Epidermal melanocyte (primary cell): ENCODE results near the gene MPST.
"Not testable (repeated sequence)": the region's sequence is repeated elsewhere in the genome, so short reads cannot be mapped to it uniquely, and the experiment has no call there.

ENCODE experiments used
- DNase-seq: peaks from one replicate; pipeline ENCODE4 v3.0.0; 2011; ENCODE audit warnings: low spot score; ENCODE audit not compliant: insufficient read length

MPST gene

DNA sequence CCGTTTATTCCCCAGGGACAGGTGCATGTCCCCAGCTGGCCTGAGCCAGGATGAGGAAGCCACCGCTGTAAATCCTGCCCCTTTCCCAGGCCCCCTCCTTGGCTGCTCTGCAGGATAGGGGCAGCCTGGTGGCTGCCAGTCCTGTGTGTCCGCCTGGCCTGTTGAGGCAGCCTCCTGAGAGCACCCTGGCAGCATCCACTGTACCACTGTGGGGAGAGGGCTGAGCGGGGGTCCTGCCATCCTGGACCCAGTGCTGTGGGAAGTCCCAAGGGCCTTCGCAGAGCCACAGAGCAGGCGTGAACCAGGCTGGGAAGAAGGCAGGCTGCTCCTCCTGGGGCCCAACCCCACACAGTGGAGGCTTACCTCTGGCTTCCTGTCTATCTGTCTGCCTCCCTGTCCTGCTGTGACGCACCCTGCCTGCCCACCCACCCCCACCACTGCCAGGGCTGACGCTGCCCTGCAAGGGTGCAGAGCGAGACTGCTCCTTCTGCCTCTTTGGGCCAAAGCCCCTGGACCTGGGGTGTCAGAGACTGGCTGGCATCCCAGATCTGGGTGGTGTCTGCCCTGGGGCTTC, 40.4 kb downstream of the MPST start:
- DNase-seq: no peak

DNA sequence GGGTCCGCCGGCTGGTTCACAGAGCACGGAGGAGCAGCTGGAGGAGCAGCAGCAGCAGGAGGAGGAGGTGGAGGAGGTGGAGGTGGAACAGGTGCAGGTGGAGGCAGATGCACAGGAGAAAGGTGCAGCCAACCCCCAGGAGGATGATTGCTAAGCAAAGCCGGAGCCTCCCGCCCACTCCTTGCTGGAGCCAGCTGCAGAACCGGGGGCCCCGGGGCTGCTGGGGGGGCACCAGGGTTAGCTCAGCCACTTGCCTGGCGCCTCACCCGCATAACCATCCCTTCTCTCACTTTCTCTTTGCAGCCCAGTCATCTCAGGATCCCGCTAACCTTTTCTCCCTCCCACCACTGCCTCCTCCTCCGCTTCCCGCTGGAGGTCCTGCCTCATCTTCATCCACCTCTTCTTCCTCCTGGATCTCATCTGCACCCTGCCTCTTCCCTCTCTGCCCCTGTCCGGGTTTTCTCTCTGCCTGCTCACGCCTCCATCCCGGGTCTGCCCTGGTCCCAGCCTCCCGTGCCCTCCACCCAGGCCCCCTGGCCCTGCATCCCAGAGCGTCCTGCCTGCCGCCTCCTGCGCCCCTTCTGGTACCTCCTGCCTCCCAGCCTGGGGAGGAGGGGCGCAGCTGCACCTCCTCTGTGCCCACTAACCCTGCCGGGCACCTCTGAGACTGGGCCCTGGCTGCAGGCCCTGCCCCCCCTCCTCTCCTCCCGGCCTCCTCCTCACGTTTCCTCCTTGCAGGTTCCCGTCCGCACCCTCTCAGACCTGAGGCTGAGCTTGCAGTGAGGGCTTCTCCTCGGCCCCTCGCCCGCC, 41.5 kb downstream of the MPST start:
- no peak for DNase-seq

GRCh38 chr22:37061611-37062375, 42.3 kb downstream of the MPST start:
- no peak for DNase-seq

GRCh38 chr22:37062376-37062675, 42.8 kb downstream of the MPST start:
- DNase-seq: no peak

DNA sequence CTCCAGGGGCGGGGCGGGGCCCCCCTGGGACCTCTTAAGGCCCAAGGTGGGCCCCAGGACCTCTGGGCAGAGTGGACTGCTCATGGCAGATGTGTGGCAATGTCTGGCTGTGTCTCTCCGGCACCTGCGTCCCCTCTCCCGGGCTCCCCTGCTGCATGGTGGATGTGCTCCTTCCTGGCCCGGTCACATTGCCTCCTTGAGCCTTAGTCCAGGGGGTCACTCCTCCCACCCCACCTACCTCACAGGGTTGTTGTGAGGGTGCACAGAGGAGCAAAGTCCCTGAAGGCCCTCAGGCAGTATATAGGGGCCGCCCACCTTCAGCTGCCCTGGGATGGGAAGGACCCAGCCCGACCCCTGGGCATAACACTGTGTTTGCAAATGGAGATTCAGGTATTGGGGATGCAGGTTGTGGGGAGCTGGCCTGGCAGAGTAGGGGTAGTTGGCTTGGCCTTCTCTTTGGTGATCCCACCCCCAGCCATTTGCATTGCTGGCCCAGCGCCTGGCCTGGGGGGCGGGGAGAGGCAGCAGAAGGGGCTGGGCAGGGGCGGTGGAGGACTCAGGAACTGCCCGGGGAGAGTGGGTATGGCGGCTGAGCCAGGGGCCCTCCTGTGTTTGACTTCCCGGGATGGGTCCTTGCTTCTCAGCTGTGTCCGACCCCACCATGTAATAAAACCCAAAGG, 43.3 kb downstream of the MPST start:
- no peak for DNase-seq

DNA sequence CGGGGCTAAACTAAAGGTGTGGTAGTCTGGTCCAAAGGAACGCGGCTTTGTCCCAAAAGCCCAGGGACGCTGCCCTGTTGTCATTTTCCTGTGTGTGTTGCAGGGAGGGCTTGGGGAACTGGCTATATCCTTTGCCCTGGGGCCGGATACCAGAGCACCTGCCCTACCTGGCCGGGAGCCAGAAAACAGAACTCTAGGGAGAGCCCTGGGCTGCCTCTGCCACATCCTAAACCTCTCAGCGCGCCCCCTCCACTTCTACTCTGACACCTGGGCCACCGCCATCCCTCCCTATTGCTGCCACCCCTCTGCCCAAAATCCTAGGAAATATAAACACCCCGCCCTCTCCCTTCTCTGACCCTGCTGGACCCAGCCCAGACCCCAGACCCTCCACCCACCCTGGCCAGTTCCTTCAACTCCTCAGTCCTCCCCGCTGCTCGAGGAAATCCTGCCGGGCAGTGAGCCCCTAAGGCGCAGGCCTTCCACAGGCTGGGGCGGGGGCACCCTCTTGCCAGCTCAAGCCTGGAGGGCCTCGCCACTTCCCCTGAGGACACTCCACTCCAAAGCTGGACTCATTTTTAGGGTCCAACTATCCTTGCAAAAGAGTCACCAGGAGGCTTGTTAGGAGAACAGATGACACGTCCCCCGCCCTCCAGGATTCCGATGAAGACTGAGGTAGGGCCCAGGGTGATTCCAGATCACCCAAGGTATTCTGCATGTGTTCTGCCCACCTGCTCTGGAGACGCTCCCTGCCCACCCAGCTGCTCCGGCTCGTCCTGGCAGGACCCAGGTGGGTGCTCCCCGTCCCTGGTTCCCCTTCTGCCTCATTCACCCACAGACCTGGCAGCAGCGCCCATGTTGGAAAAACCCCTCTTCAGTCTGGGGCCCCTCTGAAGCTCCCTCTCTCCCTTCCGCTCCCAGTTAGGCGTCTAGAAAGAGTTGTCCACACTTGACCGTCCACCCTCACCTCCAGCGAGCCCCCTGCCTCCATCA, 44.2 kb downstream of the MPST start:
- no peak for DNase-seq

GRCh38 chr22:37064553-37064952, 45.0 kb downstream of the MPST start:
- no peak for DNase-seq

GRCh38 chr22:37065180-37065579, 45.6 kb downstream of the MPST start:
- no peak for DNase-seq

GRCh38 chr22:37065961-37066360, 46.4 kb downstream of the MPST start:
- no peak for DNase-seq

DNA sequence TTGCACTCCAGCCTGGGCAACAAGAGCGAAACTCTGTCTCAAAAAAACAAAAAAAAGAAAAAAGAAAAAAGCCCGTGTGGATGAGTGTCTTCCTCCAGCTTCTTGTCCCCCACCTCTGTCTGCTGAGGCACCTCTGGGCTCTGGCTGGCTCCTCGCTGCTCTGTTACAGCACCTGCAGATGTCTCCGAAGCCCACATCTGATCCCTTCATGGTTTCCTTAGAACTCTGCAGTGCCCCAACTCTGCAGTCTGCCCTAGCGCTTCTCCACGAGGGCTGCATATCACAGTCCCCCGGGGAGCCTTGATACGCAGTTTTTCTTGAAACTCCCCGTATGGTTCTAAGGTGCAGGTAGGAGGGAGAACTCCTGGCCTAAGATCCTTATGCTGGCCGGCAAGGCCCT, 47.9 kb downstream of the MPST start:
- no peak for DNase-seq

DNA sequence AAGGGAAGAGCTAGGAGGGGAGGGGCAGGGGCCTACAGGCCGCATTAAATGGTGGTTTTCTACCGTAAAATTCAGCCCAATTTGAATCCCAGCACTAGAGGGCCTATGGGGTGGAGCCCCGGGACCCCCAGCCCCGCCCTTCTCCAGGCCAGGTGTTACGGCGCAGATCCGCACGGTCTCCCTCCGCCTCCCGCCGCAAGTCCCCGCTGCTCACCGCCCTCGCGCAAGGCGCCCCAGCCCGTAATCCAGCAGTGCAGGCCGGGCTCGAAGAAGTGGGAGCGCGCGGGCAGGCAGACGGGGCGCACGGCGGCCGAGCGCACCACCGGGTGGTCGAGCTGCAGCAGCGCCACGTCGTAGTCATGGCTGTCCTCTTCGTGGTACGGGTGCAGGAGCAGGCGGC, 49.3 kb downstream of the MPST start:
- no peak for DNase-seq

- DNase-seq: no peak
These were observed 49.8 kb downstream of the MPST start for GRCh38 chr22:37069319-37069718.

DNA sequence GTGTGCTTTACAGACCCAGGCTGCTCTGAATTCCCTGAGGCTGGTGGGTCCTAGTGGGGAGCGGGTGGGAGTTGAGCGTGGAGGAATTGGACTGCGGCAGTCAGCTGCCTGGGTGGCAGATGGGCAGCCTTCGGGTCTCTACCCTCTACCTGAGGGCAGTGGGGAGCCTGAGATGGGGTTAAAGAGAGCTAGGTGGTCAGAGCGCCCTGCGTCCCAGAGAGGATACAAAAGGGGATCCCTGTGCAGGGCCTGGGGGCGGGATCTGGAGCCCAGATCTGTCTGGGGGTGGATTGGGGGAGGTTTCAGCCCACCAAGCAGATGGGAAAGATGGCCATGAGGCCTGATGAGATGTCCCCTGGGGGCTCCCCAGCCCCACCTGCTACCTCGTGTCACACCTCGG, 50.2 kb downstream of the MPST start:
- no peak for DNase-seq

DNA sequence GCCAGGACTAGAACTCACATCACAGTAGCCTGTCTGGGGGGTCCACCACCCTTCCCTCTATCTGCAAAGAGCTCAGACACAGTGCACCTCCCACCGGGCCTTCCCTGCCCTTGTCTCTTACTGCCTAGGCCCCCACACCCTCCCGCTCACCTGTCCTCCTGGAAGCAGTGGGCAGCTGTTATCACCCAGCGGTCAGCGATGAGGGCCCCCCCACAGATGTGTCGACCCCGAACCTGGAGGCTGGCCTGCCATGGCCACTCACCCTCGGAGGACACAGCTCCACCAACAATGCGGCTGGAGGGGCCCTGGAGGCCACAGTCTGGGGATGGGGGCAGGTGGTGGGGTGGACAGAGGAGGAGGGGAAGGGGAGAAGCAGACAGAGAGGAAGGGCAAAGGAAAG, 50.8 kb downstream of the MPST start:
- no peak for DNase-seq

DNA sequence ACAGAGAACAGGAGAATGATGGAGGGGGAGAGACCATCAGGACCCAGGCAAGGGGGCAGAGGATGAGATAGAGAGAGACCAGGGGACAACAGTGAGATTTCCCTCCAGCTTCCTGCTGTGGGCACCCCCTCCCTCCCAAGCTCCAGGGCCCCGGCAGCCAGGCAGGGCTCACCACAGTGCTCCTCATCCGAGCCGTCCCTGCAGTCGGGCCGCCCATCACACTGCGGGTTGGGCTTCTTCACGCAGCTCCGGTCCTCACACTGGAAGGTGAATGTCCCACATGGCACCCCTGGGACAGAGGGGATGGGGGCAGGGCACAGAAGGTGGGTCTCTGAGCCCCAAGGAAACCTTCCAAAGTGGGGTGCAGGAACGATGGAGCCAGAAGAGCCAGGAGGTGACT, 51.2 kb downstream of the MPST start:
- DNase-seq: no peak

DNA sequence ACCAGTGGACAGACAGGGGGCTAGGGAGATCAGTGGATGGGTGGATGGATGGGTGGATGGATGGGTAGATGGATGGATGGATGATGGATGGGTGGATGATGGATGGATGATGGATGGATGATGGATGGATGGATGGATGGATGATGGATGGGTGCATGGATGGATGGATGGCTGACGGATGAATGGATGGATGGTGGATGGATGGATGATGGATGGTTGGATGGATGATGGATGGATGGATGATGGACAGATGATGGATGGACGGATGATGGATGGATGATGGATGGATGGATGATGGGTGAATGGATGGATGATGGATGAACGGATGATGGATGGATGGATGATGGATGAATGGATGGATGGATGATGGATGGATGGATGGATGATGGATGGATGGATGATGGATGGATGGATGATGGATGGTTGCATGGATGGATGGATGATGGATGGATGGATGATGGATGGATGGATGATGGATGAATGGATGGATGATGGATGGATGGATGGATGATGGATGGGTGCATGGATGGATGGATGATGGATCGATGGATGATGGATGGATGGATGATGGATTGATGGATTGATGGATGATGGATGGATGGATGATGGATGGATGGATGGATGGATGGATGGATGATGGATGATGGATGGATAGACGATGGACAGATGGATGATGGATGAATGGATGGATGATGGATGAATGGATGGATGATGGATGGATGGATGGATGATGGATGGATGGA, 52.5 kb downstream of the MPST start:
- not testable (repeated sequence) for DNase-seq

DNA sequence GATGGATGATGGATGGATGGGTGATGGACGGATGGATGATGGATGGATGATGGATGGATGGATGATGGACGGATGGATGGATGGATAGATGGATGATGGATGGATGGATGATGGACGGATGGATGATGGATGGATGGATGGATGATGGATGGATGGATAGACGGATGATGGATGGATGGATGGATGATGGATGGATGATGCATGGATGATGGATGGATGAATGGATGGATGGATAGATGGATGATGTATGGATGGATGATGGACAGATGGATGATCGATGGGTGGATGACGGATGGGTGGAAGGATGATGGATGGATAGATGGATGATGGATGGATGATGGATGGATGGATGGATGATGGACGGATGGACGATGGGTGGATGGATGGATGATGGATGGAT, 53.1 kb downstream of the MPST start:
- DNase-seq: no peak

DNA sequence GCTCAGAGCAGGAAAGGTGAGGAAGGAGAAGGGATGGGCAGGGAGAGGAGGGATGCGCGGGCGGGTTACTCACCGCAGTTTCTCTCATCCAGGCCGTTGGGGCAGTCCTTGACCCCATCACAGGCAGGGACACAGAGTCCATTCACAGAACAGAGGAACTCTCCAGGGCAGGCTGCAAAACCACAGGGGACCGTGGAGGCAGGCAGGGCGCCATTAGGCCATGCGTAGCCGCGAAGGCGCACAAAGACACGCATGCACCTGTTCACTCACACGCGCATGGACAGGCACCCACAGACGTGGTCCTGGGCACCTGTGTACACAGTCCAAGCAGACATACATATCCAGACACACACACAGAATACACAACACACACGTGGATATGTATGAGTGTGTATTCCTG, 55.0 kb downstream of the MPST start:
- DNase-seq: no peak

GRCh38 chr22:37075046-37075445, 55.5 kb downstream of the MPST start:
- no peak for DNase-seq

DNA sequence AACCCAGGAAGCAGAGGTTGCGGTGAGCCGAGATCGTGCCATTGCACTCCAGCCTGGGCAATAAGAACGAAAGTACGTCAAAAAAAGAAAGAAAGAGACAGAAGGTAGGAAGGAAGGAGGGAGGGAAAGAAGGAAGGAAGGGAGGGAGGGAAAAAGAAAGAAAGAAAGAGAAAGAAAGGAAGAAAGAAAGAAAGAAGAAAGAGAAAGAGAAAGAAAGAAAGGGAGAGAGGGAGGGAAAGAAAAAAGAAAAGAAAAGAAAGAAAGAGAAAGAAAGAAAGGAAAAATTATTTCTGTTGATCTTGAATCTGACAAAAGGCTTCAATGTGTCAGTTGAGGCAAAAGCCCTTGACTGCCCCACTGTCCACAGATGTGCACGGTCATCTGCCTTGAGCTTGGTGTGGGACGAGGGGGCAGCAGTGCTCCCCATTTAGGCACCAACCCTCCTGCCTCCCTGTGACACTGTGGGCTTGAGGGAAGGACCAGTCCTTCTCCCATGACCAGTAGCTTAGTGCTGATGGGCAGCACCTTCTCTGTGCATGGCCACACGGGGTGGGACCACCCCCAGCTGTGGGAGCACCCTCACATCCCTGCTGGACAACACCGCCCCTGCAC, 56.4 kb downstream of the MPST start:
- no peak for DNase-seq
